Measurements from ENCODE around the gene HIP1.

GRCh38 chr7:75563171-75563570 is 175.6 kb downstream of the HIP1 start:
- TF ChIP-seq CTCF (IDR thresholded peaks at IDR 0.05), result no peak
- TF ChIP-seq ZFX (IDR thresholded peaks at IDR 0.05; ENCODE audit: borderline replicate concordance), result no peak
